GM12864 (cell line): ENCODE results near the gene KHDRBS1.
A peak's percentile ranks its signal among the peaks of the same experiment; 100 is the strongest.
"Not testable (repeated sequence)": the region's sequence is repeated elsewhere in the genome, so short reads cannot be mapped to it uniquely, and the experiment has no call there.

Experiments
- DNase-seq: peaks from one replicate; pipeline ENCODE4 v3.0.0-alpha.2; 2011; ENCODE audit warnings: low read depth
- H3K4me3 ChIP-seq: 2 replicates; pipeline ENCODE4 v1.5.1; 2011; ENCODE audit warnings: mild to moderate bottlenecking, low read depth, low read length, control low read depth
- CTCF ChIP-seq: IDR thresholded peaks from 2 replicates; pipeline ENCODE4 v1.5.1; 2011; ENCODE audit warnings: low read depth, mild to moderate bottlenecking, moderate library complexity, low read length, control low read depth, inconsistent platforms; ENCODE audit errors: missing control alignments

Gene KHDRBS1

GRCh38 chr1:32012709-32013385 is 821 bp upstream of the KHDRBS1 start:
- H3K4me3 ChIP-seq = peak overlapping the region; percentile 93
- no peak for DNase-seq
- no peak for TF ChIP-seq CTCF

GRCh38 chr1:32014199-32014947 is 705 bp downstream of the KHDRBS1 start:
- DNase-seq = no peak
- peak overlapping the region; percentile 93 for H3K4me3 ChIP-seq
- TF ChIP-seq CTCF = peak; percentile 7

GRCh38 chr1:32014948-32015273 is 1.2 kb downstream of the KHDRBS1 start:
- peak overlapping the region; percentile 93 for H3K4me3 ChIP-seq
- no peak for DNase-seq
- TF ChIP-seq CTCF = no peak

GRCh38 chr1:32020339-32020738 is 6.7 kb downstream of the KHDRBS1 start:
- no peak for TF ChIP-seq CTCF
- DNase-seq = no peak
- H3K4me3 ChIP-seq = no peak overlapping the region

GRCh38 chr1:32021574-32022018 is 7.9 kb downstream of the KHDRBS1 start:
- not testable (repeated sequence) for H3K4me3 ChIP-seq, DNase-seq

GRCh38 chr1:32023351-32023750 is 9.7 kb downstream of the KHDRBS1 start:
- no peak for DNase-seq
- no peak for TF ChIP-seq CTCF
- H3K4me3 ChIP-seq = no peak overlapping the region

- no peak for DNase-seq
- TF ChIP-seq CTCF = no peak
- no peak overlapping the region for H3K4me3 ChIP-seq
These were observed 11.8 kb downstream of the KHDRBS1 start for GRCh38 chr1:32025515-32025914.
